HEK293 (cell line): Measurements from ENCODE around the gene ANO8.

Experiments used
- AEBP2 ChIP-seq: fragments of 450-650 bp; formaldehyde crosslinking; IDR thresholded peaks from 2 replicates; pipeline ENCODE4 v1.5.1; 2016; ENCODE audit warnings: missing biosample characterization, missing genetic modification characterization, borderline replicate concordance
- BCL11A ChIP-seq: fragments of 450-650 bp; formaldehyde crosslinking; IDR thresholded peaks from 2 replicates; pipeline ENCODE4 v1.5.1; 2016; ENCODE audit warnings: low read depth, missing biosample characterization, missing genetic modification characterization
- BCL11B ChIP-seq: fragments of 450-650 bp; formaldehyde crosslinking; IDR thresholded peaks from 2 replicates; pipeline ENCODE4 v1.5.1; 2016; ENCODE audit warnings: low read depth, missing biosample characterization, missing genetic modification characterization
- CTCF ChIP-seq: fragments of 450-650 bp; formaldehyde crosslinking; IDR thresholded peaks from 2 replicates; pipeline ENCODE4 v1.5.1; 2016; ENCODE audit warnings: missing biosample characterization, missing genetic modification characterization
- EGR2 ChIP-seq: fragments of 450-650 bp; formaldehyde crosslinking; IDR thresholded peaks from 2 replicates; pipeline ENCODE4 v1.5.1; 2016; ENCODE audit warnings: low read depth, missing biosample characterization, missing genetic modification characterization
- HIC1 ChIP-seq: fragments of 450-650 bp; formaldehyde crosslinking; IDR thresholded peaks from 2 replicates; pipeline ENCODE4 v1.5.1; 2016; ENCODE audit warnings: missing biosample characterization, missing genetic modification characterization
- KLF16 ChIP-seq: fragments of 450-650 bp; formaldehyde crosslinking; IDR thresholded peaks from 2 replicates; pipeline ENCODE4 v1.5.1; 2017; ENCODE audit warnings: missing biosample characterization, missing genetic modification characterization
- ZBTB1 ChIP-seq: fragments of 450-650 bp; formaldehyde crosslinking; IDR thresholded peaks from 2 replicates; pipeline ENCODE4 v1.5.1; 2016; ENCODE audit warnings: missing biosample characterization, missing genetic modification characterization
- ZBTB10 ChIP-seq: fragments of 450-650 bp; formaldehyde crosslinking; IDR thresholded peaks from 2 replicates; pipeline ENCODE4 v1.5.1; 2016; ENCODE audit warnings: missing biosample characterization, missing genetic modification characterization
- ZBTB11 ChIP-seq: fragments of 450-650 bp; formaldehyde crosslinking; conservative IDR thresholded peaks from 2 replicates; pipeline ENCODE4 v1.5.1; 2016; ENCODE audit warnings: low read depth, missing biosample characterization, missing genetic modification characterization
- ZBTB20 ChIP-seq: fragments of 450-650 bp; formaldehyde crosslinking; IDR thresholded peaks from 2 replicates; pipeline ENCODE4 v1.5.1; 2016; ENCODE audit warnings: missing biosample characterization, missing genetic modification characterization
- ZEB2 ChIP-seq: fragments of 450-650 bp; formaldehyde crosslinking; IDR thresholded peaks from 2 replicates; pipeline ENCODE4 v1.5.1; 2016; ENCODE audit warnings: missing biosample characterization, missing genetic modification characterization
- ZFHX2 ChIP-seq: fragments of 450-650 bp; formaldehyde crosslinking; conservative IDR thresholded peaks from 2 replicates; pipeline ENCODE4 v1.5.1; 2016; ENCODE audit warnings: missing biosample characterization, missing genetic modification characterization
- ZNF148 ChIP-seq: fragments of 450-650 bp; formaldehyde crosslinking; IDR thresholded peaks from 2 replicates; pipeline ENCODE4 v1.5.0; 2017; ENCODE audit warnings: missing biosample characterization, missing genetic modification characterization, borderline replicate concordance
- ZNF174 ChIP-seq: fragments of 450-650 bp; formaldehyde crosslinking; IDR thresholded peaks from 2 replicates; pipeline ENCODE4 v1.5.0; 2017; ENCODE audit warnings: missing biosample characterization, mild to moderate bottlenecking, missing genetic modification characterization
- ZNF335 ChIP-seq: fragments of 450-650 bp; formaldehyde crosslinking; conservative IDR thresholded peaks from 2 replicates; pipeline ENCODE4 v1.5.1; 2016; ENCODE audit warnings: missing biosample characterization, missing genetic modification characterization
- ZNF404 ChIP-seq: fragments of 450-650 bp; formaldehyde crosslinking; IDR thresholded peaks from 2 replicates; pipeline ENCODE4 v1.5.1; 2017; ENCODE audit warnings: missing biosample characterization, missing genetic modification characterization
- ZNF544 ChIP-seq: fragments of 450-650 bp; formaldehyde crosslinking; IDR thresholded peaks from 2 replicates; pipeline ENCODE4 v1.5.0; 2017; ENCODE audit warnings: missing biosample characterization, missing genetic modification characterization
- ZNF561 ChIP-seq: fragments of 450-650 bp; IDR thresholded peaks from 2 replicates; pipeline ENCODE4 v1.5.1; 2018; ENCODE audit warnings: missing biosample characterization, missing genetic modification characterization, borderline replicate concordance
- ZNF658 ChIP-seq: fragments of 450-650 bp; formaldehyde crosslinking; IDR thresholded peaks from 2 replicates; pipeline ENCODE4; 2016; ENCODE audit warnings: missing biosample characterization, missing genetic modification characterization
- ZNF660 ChIP-seq: fragments of 450-650 bp; IDR thresholded peaks from 2 replicates; pipeline ENCODE4 v1.5.1; 2018; ENCODE audit warnings: missing biosample characterization, mild to moderate bottlenecking, missing genetic modification characterization
- ZNF747 ChIP-seq: fragments of 450-650 bp; formaldehyde crosslinking; IDR thresholded peaks from 2 replicates; pipeline ENCODE4 v1.5.1; 2016; ENCODE audit warnings: missing biosample characterization, missing genetic modification characterization
- ZSCAN18 ChIP-seq: fragments of 450-650 bp; formaldehyde crosslinking; IDR thresholded peaks from 2 replicates; pipeline ENCODE4 v1.5.1; 2016; ENCODE audit warnings: missing biosample characterization, missing genetic modification characterization

Gene ANO8

GRCh38 chr19:17328517-17329365 is 5.9 kb downstream of the ANO8 start (continued):
- peak; percentile 30; the same call in 1 of the 2 replicates for TF ChIP-seq EGR2 (tag by site-specific recombination)
- TF ChIP-seq ZBTB20 (tag by site-specific recombination) = 0 out of 2 replicates have a peak, but pooled peaks have one; percentile 5
- no peak for TF ChIP-seq ZBTB1 (tag by site-specific recombination)
- no peak for TF ChIP-seq ZNF660
- no peak for TF ChIP-seq CTCF
- no peak for TF ChIP-seq ZNF658 (tag by site-specific recombination)
- TF ChIP-seq ZNF174 (tag by site-specific recombination) = no peak
- TF ChIP-seq ZBTB11 (tag by site-specific recombination) = 0 out of 2 replicates have a peak, but pooled peaks have one; percentile 2
- TF ChIP-seq ZNF335 (tag by site-specific recombination) = peak; percentile 38; the same call in 1 of the 2 replicates
- no peak for TF ChIP-seq HIC1 (tag by site-specific recombination)
- TF ChIP-seq KLF16 (tag by site-specific recombination) = no peak
- TF ChIP-seq ZSCAN18 = no peak
- no peak for TF ChIP-seq ZNF148 (tag by site-specific recombination)
- no peak for TF ChIP-seq ZNF544
- 0 out of 2 replicates have a peak, but pooled peaks have one; percentile 5 for TF ChIP-seq ZEB2 (tag by site-specific recombination)
- no peak for TF ChIP-seq ZBTB10 (tag by site-specific recombination)
- TF ChIP-seq AEBP2 (tag by site-specific recombination) = no peak
- TF ChIP-seq ZFHX2 = peak; percentile 53
- no peak for TF ChIP-seq ZNF747
- no peak for TF ChIP-seq ZNF404 (tag by site-specific recombination)
- no peak for TF ChIP-seq BCL11A (tag by site-specific recombination)
- no peak for TF ChIP-seq ZNF561 (tag by site-specific recombination)
- TF ChIP-seq BCL11B (tag by site-specific recombination) = no peak
